Measurements from ENCODE around the gene DOK5.

DNA sequence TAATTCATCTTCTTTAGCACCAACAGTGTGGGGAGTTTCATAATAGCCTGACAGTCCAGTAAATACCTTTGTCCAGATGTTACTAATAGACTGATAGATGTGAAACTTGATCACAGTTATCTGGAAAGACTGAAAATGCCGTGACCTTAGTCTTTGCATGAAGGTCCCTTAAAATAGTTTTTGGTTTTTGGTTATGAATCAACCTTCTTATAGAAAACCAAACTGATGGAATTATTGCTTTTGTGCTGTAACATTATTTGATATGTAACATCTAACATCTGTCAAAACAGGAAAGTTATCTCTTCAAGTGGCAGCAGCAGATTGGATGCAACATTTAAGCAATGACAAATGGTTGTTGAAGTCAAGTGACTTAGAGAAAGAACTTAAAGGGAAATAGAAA is 190.4 kb downstream of the DOK5 start:
- TF ChIP-seq EZH2 (IDR thresholded peaks at IDR 0.05; ENCODE audit: low read depth, unreplicated experiment), result no peak
- no peak for TF ChIP-seq CREB1 (CRISPR knock-in tag; IDR thresholded peaks at IDR 0.05; ENCODE audit: low read depth)
- TF ChIP-seq, protein P1, sequence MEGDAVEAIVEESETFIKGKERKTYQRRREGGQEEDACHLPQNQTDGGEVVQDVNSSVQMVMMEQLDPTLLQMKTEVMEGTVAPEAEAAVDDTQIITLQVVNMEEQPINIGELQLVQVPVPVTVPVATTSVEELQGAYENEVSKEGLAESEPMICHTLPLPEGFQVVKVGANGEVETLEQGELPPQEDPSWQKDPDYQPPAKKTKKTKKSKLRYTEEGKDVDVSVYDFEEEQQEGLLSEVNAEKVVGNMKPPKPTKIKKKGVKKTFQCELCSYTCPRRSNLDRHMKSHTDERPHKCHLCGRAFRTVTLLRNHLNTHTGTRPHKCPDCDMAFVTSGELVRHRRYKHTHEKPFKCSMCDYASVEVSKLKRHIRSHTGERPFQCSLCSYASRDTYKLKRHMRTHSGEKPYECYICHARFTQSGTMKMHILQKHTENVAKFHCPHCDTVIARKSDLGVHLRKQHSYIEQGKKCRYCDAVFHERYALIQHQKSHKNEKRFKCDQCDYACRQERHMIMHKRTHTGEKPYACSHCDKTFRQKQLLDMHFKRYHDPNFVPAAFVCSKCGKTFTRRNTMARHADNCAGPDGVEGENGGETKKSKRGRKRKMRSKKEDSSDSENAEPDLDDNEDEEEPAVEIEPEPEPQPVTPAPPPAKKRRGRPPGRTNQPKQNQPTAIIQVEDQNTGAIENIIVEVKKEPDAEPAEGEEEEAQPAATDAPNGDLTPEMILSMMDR (conservative IDR thresholded peaks at IDR 0.05; ENCODE audit: low read depth in 2 of 2), result no peak
- TF ChIP-seq, protein P2, sequence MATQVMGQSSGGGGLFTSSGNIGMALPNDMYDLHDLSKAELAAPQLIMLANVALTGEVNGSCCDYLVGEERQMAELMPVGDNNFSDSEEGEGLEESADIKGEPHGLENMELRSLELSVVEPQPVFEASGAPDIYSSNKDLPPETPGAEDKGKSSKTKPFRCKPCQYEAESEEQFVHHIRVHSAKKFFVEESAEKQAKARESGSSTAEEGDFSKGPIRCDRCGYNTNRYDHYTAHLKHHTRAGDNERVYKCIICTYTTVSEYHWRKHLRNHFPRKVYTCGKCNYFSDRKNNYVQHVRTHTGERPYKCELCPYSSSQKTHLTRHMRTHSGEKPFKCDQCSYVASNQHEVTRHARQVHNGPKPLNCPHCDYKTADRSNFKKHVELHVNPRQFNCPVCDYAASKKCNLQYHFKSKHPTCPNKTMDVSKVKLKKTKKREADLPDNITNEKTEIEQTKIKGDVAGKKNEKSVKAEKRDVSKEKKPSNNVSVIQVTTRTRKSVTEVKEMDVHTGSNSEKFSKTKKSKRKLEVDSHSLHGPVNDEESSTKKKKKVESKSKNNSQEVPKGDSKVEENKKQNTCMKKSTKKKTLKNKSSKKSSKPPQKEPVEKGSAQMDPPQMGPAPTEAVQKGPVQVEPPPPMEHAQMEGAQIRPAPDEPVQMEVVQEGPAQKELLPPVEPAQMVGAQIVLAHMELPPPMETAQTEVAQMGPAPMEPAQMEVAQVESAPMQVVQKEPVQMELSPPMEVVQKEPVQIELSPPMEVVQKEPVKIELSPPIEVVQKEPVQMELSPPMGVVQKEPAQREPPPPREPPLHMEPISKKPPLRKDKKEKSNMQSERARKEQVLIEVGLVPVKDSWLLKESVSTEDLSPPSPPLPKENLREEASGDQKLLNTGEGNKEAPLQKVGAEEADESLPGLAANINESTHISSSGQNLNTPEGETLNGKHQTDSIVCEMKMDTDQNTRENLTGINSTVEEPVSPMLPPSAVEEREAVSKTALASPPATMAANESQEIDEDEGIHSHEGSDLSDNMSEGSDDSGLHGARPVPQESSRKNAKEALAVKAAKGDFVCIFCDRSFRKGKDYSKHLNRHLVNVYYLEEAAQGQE (IDR thresholded peaks at IDR 0.05; ENCODE audit: unreplicated experiment), result no peak
- TF ChIP-seq POLR2AphosphoS5 (IDR thresholded peaks at IDR 0.05; ENCODE audit: low read depth), result no peak
- no peak for TF ChIP-seq JUNB (IDR thresholded peaks at IDR 0.05; ENCODE audit: unreplicated experiment)
- TF ChIP-seq, protein P3, sequence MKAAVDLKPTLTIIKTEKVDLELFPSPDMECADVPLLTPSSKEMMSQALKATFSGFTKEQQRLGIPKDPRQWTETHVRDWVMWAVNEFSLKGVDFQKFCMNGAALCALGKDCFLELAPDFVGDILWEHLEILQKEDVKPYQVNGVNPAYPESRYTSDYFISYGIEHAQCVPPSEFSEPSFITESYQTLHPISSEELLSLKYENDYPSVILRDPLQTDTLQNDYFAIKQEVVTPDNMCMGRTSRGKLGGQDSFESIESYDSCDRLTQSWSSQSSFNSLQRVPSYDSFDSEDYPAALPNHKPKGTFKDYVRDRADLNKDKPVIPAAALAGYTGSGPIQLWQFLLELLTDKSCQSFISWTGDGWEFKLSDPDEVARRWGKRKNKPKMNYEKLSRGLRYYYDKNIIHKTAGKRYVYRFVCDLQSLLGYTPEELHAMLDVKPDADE (IDR thresholded peaks at IDR 0.05), result no peak
- no peak for TF ChIP-seq EZH2phosphoT487 (IDR thresholded peaks at IDR 0.05; ENCODE audit: unreplicated experiment)
- TF ChIP-seq, protein P4, sequence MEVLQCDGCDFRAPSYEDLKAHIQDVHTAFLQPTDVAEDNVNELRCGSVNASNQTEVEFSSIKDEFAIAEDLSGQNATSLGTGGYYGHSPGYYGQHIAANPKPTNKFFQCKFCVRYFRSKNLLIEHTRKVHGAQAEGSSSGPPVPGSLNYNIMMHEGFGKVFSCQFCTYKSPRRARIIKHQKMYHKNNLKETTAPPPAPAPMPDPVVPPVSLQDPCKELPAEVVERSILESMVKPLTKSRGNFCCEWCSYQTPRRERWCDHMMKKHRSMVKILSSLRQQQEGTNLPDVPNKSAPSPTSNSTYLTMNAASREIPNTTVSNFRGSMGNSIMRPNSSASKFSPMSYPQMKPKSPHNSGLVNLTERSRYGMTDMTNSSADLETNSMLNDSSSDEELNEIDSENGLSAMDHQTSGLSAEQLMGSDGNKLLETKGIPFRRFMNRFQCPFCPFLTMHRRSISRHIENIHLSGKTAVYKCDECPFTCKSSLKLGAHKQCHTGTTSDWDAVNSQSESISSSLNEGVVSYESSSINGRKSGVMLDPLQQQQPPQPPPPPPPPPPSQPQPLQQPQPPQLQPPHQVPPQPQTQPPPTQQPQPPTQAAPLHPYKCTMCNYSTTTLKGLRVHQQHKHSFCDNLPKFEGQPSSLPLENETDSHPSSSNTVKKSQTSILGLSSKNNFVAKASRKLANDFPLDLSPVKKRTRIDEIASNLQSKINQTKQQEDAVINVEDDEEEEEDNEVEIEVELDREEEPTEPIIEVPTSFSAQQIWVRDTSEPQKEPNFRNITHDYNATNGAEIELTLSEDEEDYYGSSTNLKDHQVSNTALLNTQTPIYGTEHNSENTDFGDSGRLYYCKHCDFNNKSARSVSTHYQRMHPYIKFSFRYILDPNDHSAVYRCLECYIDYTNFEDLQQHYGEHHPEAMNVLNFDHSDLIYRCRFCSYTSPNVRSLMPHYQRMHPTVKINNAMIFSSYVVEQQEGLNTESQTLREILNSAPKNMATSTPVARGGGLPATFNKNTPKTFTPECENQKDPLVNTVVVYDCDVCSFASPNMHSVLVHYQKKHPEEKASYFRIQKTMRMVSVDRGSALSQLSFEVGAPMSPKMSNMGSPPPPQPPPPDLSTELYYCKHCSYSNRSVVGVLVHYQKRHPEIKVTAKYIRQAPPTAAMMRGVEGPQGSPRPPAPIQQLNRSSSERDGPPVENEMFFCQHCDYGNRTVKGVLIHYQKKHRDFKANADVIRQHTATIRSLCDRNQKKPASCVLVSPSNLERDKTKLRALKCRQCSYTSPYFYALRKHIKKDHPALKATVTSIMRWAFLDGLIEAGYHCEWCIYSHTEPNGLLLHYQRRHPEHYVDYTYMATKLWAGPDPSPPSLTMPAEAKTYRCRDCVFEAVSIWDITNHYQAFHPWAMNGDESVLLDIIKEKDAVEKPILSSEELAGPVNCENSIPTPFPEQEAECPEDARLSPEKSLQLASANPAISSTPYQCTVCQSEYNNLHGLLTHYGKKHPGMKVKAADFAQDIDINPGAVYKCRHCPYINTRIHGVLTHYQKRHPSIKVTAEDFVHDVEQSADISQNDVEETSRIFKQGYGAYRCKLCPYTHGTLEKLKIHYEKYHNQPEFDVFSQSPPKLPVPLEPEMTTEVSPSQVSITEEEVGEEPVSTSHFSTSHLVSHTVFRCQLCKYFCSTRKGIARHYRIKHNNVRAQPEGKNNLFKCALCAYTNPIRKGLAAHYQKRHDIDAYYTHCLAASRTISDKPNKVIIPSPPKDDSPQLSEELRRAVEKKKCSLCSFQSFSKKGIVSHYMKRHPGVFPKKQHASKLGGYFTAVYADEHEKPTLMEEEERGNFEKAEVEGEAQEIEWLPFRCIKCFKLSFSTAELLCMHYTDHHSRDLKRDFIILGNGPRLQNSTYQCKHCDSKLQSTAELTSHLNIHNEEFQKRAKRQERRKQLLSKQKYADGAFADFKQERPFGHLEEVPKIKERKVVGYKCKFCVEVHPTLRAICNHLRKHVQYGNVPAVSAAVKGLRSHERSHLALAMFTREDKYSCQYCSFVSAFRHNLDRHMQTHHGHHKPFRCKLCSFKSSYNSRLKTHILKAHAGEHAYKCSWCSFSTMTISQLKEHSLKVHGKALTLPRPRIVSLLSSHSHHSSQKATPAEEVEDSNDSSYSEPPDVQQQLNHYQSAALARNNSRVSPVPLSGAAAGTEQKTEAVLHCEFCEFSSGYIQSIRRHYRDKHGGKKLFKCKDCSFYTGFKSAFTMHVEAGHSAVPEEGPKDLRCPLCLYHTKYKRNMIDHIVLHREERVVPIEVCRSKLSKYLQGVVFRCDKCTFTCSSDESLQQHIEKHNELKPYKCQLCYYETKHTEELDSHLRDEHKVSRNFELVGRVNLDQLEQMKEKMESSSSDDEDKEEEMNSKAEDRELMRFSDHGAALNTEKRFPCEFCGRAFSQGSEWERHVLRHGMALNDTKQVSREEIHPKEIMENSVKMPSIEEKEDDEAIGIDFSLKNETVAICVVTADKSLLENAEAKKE (CRISPR knock-in tag; IDR thresholded peaks at IDR 0.05), result no peak
- TF ChIP-seq ZNF114 (CRISPR knock-in tag; IDR thresholded peaks at IDR 0.05), result no peak
- TF ChIP-seq NANOG (IDR thresholded peaks at IDR 0.05; ENCODE audit: borderline replicate concordance), result no peak
- no peak for TF ChIP-seq STAT1 (IDR thresholded peaks at IDR 0.05; ENCODE audit: unreplicated experiment)
- TF ChIP-seq ZNF331 (CRISPR knock-in tag; IDR thresholded peaks at IDR 0.05; ENCODE audit: low read depth), result no peak

Data from GM23338 (cell line).